Activated CD4-positive, alpha-beta memory T cell treated with anti-CD3 and anti-CD28 coated beads, Interleukin-2, amount 10 ng/mL, durations not matched to agents 7 days and 5 days (primary cell): ENCODE measurements around the gene C17orf107. TPM values are rescaled to one million over a fixed set of nuclear protein-coding genes. Genes with fewer than 3 reads are reported as not detected.

Experiments used
- CTCF ChIA-PET: fragments of 350-600 bp; sonication (Branson Sonifier 250); formaldehyde crosslinking; loops from one replicate; lab custom pipeline; 2021; ENCODE audit warnings: antibody characterized with exemption, inconsistent platforms; lab: Charles Lee
- POLR2A ChIA-PET: fragments of 350-600 bp; sonication (Branson Sonifier 250); formaldehyde crosslinking; loops from one replicate; lab custom pipeline; 2021; ENCODE audit warnings: antibody characterized with exemption; lab: Charles Lee
- DNase-seq: peaks from one replicate; pipeline ENCODE4 v3.0.0-alpha.2; 2020
- H3K27ac Mint-ChIP-seq: one replicate; pipeline ENCODE4 v1.8.0; 2021; ENCODE audit warnings: mild to moderate bottlenecking, mixed read lengths
- H3K27me3 Mint-ChIP-seq: one replicate; pipeline ENCODE4 v1.8.0; 2021; ENCODE audit warnings: mixed read lengths
- H3K36me3 Mint-ChIP-seq: one replicate; pipeline ENCODE4 v1.8.0; 2021; ENCODE audit warnings: low read depth, mixed read lengths
- H3K4me1 Mint-ChIP-seq: one replicate; pipeline ENCODE4 v1.8.0; 2021; ENCODE audit warnings: mixed read lengths
- H3K4me3 Mint-ChIP-seq: one replicate; pipeline ENCODE4 v1.8.0; 2021; ENCODE audit warnings: mild to moderate bottlenecking, mixed read lengths
- H3K9me3 Mint-ChIP-seq: one replicate; pipeline ENCODE4 v1.8.0; 2021; ENCODE audit warnings: mixed read lengths
- total RNA-seq, 2 experiments: library from RNA; stranded (reverse); gene quantifications; one replicate each; pipeline ENCODE4 v1.2.3, GENCODE V29; 2021

C17orf107 gene
- total RNA-seq, 2 experiments from 2014 or later, result 0.58 to 0.98 TPM

DNA sequence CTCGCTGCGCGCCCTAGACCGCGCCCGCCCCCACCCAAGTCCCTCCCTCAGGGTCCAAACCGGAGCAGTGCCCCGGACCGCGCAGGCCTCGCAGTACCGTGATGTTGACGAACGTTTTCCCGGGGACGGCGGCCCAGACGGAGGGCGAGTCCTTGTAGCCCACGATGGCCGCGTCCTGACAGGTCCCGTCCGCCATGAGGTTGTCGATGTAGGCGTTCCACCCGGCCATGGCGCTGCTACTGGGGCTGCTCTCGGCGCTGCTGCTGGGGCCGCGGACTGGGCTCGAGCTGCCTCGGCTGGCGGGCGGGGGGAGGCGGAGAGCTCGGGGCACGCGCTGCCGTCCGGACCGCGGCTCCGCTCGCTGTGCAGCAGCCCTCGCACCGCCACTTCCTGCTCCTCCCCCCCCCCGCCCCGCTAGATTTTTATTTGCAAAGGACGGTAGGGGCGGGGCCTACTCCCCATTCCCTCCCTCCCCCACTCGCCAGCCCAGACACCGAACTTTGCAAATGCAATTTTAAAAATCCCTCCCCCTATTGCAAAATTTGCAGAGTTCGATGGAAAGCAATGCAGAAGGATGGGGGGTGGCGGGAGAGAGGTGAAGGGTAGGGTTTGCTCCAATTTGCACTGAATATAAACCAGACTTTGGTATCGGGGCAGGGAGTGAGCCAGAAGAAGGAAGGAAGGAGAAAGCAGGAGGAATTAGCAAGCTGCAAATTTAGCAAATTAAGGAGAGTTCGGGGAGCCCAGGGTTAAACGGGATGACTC, 49.0 kb downstream of the C17orf107 start, which contains the start of gene PFN1:
PFN1 (minus strand) TSS at position 365 of the 765 bp plus-strand sequence; CDS start at position 229, 136 bp downstream.
- no peaks in the 10 kb centered on the region for H3K27me3 Mint-ChIP-seq
- DNase-seq, result peak; percentile 94
- no peaks in the 10 kb centered on the region for H3K9me3 Mint-ChIP-seq
- peak within 1 kb of the TSS; percentile 100 for H3K27ac Mint-ChIP-seq
- POLR2A ChIA-PET, result interaction anchor here (0.6 to 20.7 kb wide), 20 partner anchors 5 to 471 kb away, joined by 3 to 711 read pairs (median 7); partner anchors contain the start of genes ARRB2, C17orf107, CAMTA2 and ENO3
- peak within 1 kb of the TSS; percentile 96 for H3K4me3 Mint-ChIP-seq
- CTCF ChIA-PET, result interaction anchor here (0.6 to 2.2 kb wide), 6 partner anchors 8 to 1237 kb away, joined by 3 to 10 read pairs (median 4); partner anchors contain the start of genes RNF167, SLC25A11 and SPAG7
- H3K36me3 Mint-ChIP-seq, result peaks cover 48% of the 10 kb centered on the region
- H3K4me1 Mint-ChIP-seq, result peaks cover 50% of the 10 kb centered on the region

DNA sequence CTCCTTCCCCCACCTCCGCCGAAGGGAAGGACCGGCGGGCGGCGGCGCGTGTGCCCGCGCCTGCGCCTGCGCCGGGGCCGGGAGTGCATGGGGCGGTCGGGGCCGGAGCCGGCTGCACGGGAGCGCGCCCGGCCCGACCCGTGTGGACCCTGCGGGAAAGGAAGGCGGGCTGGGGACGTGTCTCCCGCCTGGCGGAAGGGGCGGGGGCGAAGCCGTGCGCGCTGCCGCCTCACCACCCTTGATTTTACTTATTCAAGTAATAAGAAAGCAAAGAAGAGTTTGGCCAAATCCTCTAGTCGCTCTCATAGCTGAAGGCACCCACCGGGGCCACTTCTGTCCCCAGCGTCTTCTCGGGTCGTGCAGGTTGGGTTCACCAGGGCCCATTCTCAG, 49.6 kb downstream of the C17orf107 start:
- POLR2A ChIA-PET, result interaction anchor here (0.6 to 20.7 kb wide), 16 partner anchors 5 to 471 kb away, joined by 3 to 711 read pairs (median 7); partner anchors contain the start of genes ARRB2, C17orf107, CAMTA2 and ENO3
- Mint-ChIP-seq H3K36me3 (peaks cover 44% of the 10 kb centered on the region), H3K4me3 (peak overlapping the region; percentile 96), H3K27me3 (no peaks in the 10 kb centered on the region), H3K27ac (peak overlapping the region; percentile 100), H3K4me1 (peaks cover 44% of the 10 kb centered on the region), H3K9me3 (no peaks in the 10 kb centered on the region)
- CTCF ChIA-PET, result interaction anchor here (0.6 to 2.2 kb wide), 5 partner anchors 8 to 1238 kb away, joined by 3 to 10 read pairs (median 4); partner anchors contain the start of genes RNF167, SLC25A11 and SPAG7
- peak; percentile 83 for DNase-seq

DNA sequence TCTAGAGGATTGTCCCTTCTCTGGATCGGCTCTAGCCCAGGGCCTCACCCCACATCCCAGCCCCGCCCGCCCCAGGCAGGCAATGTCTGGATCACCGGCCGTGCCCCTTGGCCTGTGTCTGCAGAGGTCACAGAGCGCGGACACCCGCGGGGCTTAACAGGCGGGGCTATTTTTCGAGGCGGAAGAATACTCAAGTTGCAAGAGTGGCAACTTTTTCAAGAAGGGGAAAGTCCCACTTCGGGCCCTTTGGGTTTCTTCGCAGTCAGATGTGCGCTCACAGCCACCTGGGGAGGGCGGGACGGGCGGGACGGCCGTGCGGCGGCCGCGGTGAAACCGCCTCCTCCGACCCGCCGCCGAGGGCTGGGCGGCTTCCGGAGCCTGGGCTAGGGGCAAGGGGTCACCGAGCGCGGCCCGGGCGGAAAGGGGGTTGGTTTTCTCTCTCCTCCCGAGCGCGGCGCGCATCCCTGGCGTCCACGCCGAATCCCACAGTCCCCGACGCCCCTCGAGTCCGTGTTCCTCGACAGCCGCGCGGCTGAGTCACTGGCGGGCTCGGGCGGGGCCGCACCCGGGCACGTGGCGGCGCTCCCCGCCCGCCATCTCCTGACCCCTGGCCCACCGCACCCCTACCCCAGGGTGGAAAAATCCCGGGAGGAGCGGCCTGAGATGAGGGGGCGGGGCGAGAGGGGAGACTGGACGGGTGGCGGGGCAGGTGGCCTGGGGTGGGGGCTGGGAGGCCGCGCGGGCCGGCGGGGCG, 50.2 kb downstream of the C17orf107 start:
- Mint-ChIP-seq H3K36me3 (peaks cover 38% of the 10 kb centered on the region), H3K27ac (peak overlapping the region; percentile 91), H3K9me3 (no peaks in the 10 kb centered on the region), H3K27me3 (no peaks in the 10 kb centered on the region), H3K4me3 (peak overlapping the region; percentile 96), H3K4me1 (peaks cover 39% of the 10 kb centered on the region)
- DNase-seq, result peak; percentile 81
- ChIA-PET POLR2A (interaction anchor here (0.6 to 20.7 kb wide), 15 partner anchors 4 to 160 kb away, joined by 3 to 711 read pairs (median 6); partner anchors contain the start of genes CAMTA2, ENO3, GLTPD2 and INCA1), CTCF (interaction anchor here (1.1 to 2.2 kb wide), 3 partner anchors 13 to 18 kb away, joined by 4 to 10 read pairs (median 6); partner anchors contain the start of gene SPAG7)

DNA sequence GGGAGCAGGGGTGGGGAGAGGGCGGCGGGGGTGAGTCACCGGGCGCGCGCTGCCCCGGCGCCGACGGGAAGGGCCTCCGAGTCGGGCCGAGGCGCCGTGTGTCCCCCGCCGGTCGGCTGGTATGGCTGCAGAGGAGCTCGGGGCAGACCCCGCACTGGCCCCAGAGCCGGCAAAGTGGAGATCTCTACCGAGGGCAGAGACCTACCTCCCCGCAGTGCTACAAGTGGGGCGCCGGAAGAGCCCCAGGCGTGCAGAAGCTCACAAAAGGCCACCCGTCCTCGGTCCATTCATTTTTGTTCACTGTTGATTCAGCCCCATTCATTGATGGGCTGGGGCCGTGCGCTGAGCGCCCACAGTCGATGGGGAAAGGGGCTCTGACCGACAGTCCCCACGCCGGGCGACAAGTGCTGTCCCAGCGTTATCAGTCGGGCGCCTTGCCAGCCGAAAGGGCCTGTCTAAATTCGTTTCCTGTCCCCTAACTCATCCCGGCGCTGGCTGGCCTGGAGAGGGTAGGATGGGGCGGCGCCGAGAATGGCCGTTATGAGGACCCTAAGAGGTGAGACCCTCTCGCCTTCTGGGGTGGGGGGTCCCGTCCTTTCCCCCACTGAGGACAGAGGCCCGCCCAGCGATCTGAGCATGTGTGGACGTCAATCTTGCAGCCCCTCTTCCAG, 50.9 kb downstream of the C17orf107 start:
- Mint-ChIP-seq H3K4me1 (peaks cover 33% of the 10 kb centered on the region), H3K36me3 (peaks cover 31% of the 10 kb centered on the region), H3K4me3 (peak overlapping the region; percentile 96), H3K27me3 (no peaks in the 10 kb centered on the region), H3K9me3 (no peaks in the 10 kb centered on the region), H3K27ac (peak overlapping the region; percentile 92)
- CTCF ChIA-PET, result interaction anchor here (0.7 to 1.1 kb wide), 2 partner anchors 10 to 17 kb away, joined by 3 to 4 read pairs; partner anchors contain the start of genes RNF167, SLC25A11 and SPAG7
- POLR2A ChIA-PET, result interaction anchor here (0.8 to 20.7 kb wide), 8 partner anchors 8 to 160 kb away, joined by 3 to 711 read pairs (median 4); partner anchors contain the start of genes CAMTA2, INCA1, KIF1C and PFN1
- peak; percentile 45 for DNase-seq

DNA sequence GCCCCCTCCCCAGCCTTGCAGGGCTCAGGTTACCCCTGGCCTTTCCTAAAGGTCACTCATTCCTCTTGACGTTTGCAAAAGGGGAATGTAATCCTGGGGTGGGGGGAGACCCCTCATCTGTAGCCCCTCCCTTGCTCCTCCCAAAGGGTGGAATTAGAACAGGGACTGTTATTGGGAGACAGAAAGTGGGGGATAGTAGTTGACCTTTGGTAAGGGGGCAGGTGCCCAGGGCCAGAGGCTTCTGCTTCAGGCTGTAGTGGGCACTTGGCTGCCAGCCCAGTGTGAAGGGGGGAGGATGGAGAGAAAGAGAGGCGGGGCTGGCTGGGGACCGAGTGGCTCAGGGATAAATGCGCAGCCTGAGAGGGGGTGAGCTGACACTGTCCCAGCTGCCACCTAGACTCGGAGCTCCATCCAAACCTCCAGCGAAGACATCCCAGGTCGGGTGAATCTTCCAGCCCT, 51.4 kb downstream of the C17orf107 start, which contains the start of gene ENO3:
ENO3 (plus strand) TSS at position 374 of the 459 bp plus-strand sequence. CDS start 711 bp downstream, outside the sequence.
- POLR2A ChIA-PET, result interaction anchor here (0.8 to 20.7 kb wide), 9 partner anchors 9 to 160 kb away, joined by 3 to 711 read pairs (median 4); partner anchors contain the start of genes CAMTA2, INCA1, KIF1C and PFN1
- Mint-ChIP-seq H3K27ac (peak within 1 kb of the TSS; percentile 92), H3K9me3 (no peaks in the 10 kb centered on the region), H3K27me3 (no peaks in the 10 kb centered on the region), H3K4me3 (peak within 1 kb of the TSS; percentile 96), H3K36me3 (peaks cover 25% of the 10 kb centered on the region), H3K4me1 (peaks cover 27% of the 10 kb centered on the region)
- CTCF ChIA-PET, result interaction anchor here (0.7 to 1.6 kb wide), 4 partner anchors 11 to 42 kb away, joined by 3 to 6 read pairs (median 4); partner anchors contain the start of genes RNF167, SLC25A11 and SPAG7
- DNase-seq, result no peak

DNA sequence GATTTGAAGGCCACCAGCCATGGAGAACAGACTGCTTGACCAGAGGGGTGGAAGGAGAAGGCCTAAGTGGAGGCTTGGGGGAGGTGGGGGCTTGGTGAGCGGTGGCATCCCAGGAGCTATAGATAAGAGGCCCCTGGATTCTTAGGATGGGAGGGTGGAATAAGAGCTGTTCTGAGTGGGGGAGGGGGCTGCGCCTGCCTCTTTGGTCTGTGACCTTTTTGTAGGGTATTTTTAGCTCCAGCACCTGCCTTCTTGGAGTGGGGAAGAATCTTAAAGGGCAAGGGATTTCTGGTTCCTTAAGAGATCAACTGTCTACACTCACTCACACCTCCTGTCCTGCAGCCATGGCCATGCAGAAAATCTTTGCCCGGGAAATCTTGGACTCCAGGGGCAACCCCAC, 52.1 kb downstream of the C17orf107 start:
- peaks cover 21% of the 10 kb centered on the region for H3K36me3 Mint-ChIP-seq
- H3K4me1 Mint-ChIP-seq, result peaks cover 27% of the 10 kb centered on the region
- CTCF ChIA-PET, result interaction anchor here (0.5 to 1.6 kb wide), 3 partner anchors 16 to 42 kb away, joined by 3 to 6 read pairs (median 4); partner anchors contain the start of gene SPAG7
- no peak for DNase-seq
- no peaks in the 10 kb centered on the region for H3K9me3 Mint-ChIP-seq
- no peaks in the 10 kb centered on the region for H3K27me3 Mint-ChIP-seq
- H3K4me3 Mint-ChIP-seq, result peak overlapping the region; percentile 96
- H3K27ac Mint-ChIP-seq, result peak overlapping the region; percentile 92
- POLR2A ChIA-PET, result interaction anchor here (0.9 to 20.7 kb wide), 4 partner anchors 10 to 69 kb away, joined by 3 to 711 read pairs (median 116); partner anchors contain the start of genes PFN1, RNF167, SLC25A11 and SPAG7

Other genes with a start within 250 kb of the C17orf107 start
- 10 to 100 TPM; 67.7 to 69.2 TPM for gene PELP1, start 195.4 kb upstream of the C17orf107 start, total RNA-seq
- gene ARRB2, start 188.9 kb upstream of the C17orf107 start, total RNA-seq, result 100 to 1,000 TPM; 372 to 378 TPM
- 10 to 100 TPM; 24.6 to 25.3 TPM for gene MED11, start 168.1 kb upstream of the C17orf107 start, total RNA-seq
- gene ZMYND15, start 159.7 kb upstream of the C17orf107 start, total RNA-seq, result under 1 TPM in 1 of 2 experiments, not detected in 1; 0.10 TPM
- gene CXCL16, start 159.6 kb upstream of the C17orf107 start, total RNA-seq, result 1 to 10 TPM; 2.2 to 2.6 TPM
- gene TM4SF5, start 127.7 kb upstream of the C17orf107 start, total RNA-seq, result under 1 TPM in 1 of 2 experiments, not detected in 1; 0.35 TPM
- gene VMO1, start 113.2 kb upstream of the C17orf107 start, total RNA-seq, result under 1 TPM in 1 of 2 experiments, not detected in 1; 0.40 TPM
- gene GLTPD2, start 110.6 kb upstream of the C17orf107 start, total RNA-seq, result not detected
- 100 to 1,000 TPM; 118 to 121 TPM for gene PSMB6, start 103.4 kb upstream of the C17orf107 start, total RNA-seq
- gene PLD2, start 92.4 kb upstream of the C17orf107 start, total RNA-seq, result 10 to 100 TPM; 17.4 to 20.7 TPM
- gene MINK1, start 66.2 kb upstream of the C17orf107 start, total RNA-seq, result 100 to 1,000 TPM; 107 to 109 TPM
- under 1 TPM; 0.33 to 0.43 TPM for gene CHRNE, start 3.6 kb downstream of the C17orf107 start, total RNA-seq
- gene GP1BA, start 32.7 kb downstream of the C17orf107 start, total RNA-seq, result not detected
- 10 to 100 TPM; 62.8 to 71.0 TPM for gene SLC25A11, start 40.5 kb downstream of the C17orf107 start, total RNA-seq
- 100 to 1,000 TPM; 249 to 261 TPM for gene RNF167, start 40.7 kb downstream of the C17orf107 start, total RNA-seq
- 1,000 to 10,000 TPM; 2,149 to 2,220 TPM for gene PFN1, start 49.0 kb downstream of the C17orf107 start, total RNA-seq
- gene ENO3, start 51.6 kb downstream of the C17orf107 start, total RNA-seq, result 10 to 100 TPM; 26.8 to 33.0 TPM
- 10 to 100 TPM; 53.0 to 58.2 TPM for gene SPAG7, start 68.3 kb downstream of the C17orf107 start, total RNA-seq
- gene CAMTA2, start 88.1 kb downstream of the C17orf107 start, total RNA-seq, result 10 to 100 TPM; 73.2 to 80.1 TPM
- under 1 TPM in 1 of 2 experiments, not detected in 1; 0.25 TPM for gene INCA1, start 98.0 kb downstream of the C17orf107 start, total RNA-seq
- gene KIF1C, start 98.4 kb downstream of the C17orf107 start, total RNA-seq, result 10 to 100 TPM; 37.4 to 38.5 TPM
- gene SLC52A1, start 135.9 kb downstream of the C17orf107 start, total RNA-seq, result under 1 TPM; 0.65 to 0.68 TPM
- 1 to 10 TPM; 2.9 to 3.4 TPM for gene ZFP3, start 178.9 kb downstream of the C17orf107 start, total RNA-seq
- gene ZNF232, start 212.3 kb downstream of the C17orf107 start, total RNA-seq, result 1 to 10 TPM; 6.4 to 6.7 TPM
- under 1 TPM; 0.08 to 0.10 TPM for gene USP6, start 216.5 kb downstream of the C17orf107 start, total RNA-seq